ENCODE measurements around the gene SRPK2.
"Not testable (repeated sequence)": the region's sequence is repeated elsewhere in the genome, so short reads cannot be mapped to it uniquely, and the experiment has no call there.

SRPK2 gene

DNA sequence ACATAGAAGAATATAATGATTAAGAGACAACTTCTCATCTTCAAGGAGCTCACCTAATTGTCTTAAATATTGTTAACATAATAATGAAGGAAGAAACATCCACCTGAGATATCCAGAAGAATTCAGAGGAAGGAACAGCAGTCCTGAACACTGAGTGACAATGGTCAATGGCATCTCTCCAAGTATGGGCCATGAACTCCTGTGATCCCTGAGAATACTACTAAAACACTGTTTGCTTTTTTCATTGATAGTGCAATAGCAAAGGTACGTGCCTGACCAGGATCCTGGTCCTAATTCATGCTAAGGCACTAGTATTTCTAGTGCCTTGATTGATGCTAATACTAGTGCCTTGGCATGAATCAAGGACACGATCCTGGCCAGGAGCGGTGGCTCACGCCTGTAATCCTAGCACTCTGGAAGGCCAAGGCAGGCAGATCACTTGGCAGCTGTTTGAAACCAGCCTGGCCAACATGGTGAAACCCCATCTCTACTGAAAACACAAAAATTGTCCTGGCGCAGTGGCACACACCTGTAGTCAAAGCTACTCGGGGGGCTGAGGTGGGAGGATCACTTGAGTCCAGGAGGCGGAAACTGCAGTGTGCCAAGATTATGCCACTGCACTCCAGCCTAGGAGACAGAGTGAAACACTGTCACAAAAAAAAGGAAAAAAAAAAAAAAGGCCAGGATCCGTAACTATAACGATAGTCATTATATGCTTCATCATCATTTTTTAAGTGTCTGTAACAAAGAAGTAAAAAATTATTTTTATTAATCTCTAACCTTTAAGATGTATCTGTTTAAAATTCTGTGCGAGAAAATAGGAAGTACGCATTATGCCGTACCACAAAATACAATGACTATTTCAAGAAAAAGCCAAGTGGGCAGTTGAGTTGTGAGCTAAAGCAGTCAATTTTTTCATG lies 49.1 kb downstream of the SRPK2 start:
- no peaks in the 10 kb centered on the region for H3K27me3 ChIP-seq
- H3K4me3 ChIP-seq (ENCODE audit: low read depth in 1 of 2, low read length in 1 of 2): no peak overlapping the region
- no peaks in the 10 kb centered on the region for H3K9me3 ChIP-seq
- TF ChIP-seq CTCF (IDR thresholded peaks at IDR 0.05): no peak
- H3K27ac ChIP-seq: no peak overlapping the region
- peaks cover 9 to 16% of the 10 kb centered on the region in 2 experiments for H3K4me1 ChIP-seq (ENCODE audit: control insufficient read depth in 1 of 2, insufficient read depth in 1 of 2, low read depth in 1 of 2, low read length in 1 of 2)
- H3K36me3 ChIP-seq: peaks cover 6% of the 10 kb centered on the region

- Histone ChIP-seq H3K9me3 (no peaks in the 10 kb centered on the region), H3K4me1 (ENCODE audit: control insufficient read depth in 1 of 2, insufficient read depth in 1 of 2, low read depth in 1 of 2, low read length in 1 of 2) (no peaks in the 10 kb centered on the region), H3K27me3 (no peaks in the 10 kb centered on the region), H3K36me3 (peaks cover 6% of the 10 kb centered on the region), H3K4me3 (ENCODE audit: low read depth in 1 of 2, low read length in 1 of 2) (no peak overlapping the region), H3K27ac (peak overlapping the region; percentile 10)
- TF ChIP-seq CTCF (IDR thresholded peaks at IDR 0.05): no peak
Measured at GRCh38 chr7:105337529-105337928, 51.2 kb downstream of the SRPK2 start.

DNA sequence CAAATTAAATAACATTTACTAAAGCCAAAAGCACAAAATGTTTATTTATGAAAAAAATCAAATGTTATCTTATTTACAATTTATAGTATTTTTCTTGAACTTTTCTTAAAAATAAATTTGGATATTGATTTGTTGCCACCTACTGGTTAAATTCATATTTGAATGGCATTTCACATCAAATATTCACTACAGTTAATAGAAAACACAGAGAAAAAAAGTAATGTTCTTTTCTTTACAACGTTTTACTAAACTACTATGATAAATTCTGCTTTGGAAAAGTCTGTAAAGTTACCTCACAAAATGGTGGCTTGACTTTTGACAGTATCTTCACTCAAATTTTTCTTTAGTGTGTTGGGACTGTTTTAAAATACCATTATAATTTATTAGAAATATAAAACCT lies 52.7 kb downstream of the SRPK2 start:
- TF ChIP-seq CTCF (IDR thresholded peaks at IDR 0.05): no peak
- no peaks in the 10 kb centered on the region for H3K4me1 ChIP-seq (ENCODE audit: control insufficient read depth in 1 of 2, insufficient read depth in 1 of 2, low read depth in 1 of 2, low read length in 1 of 2)
- no peaks in the 10 kb centered on the region for H3K9me3 ChIP-seq
- H3K4me3 ChIP-seq (ENCODE audit: low read depth in 1 of 2, low read length in 1 of 2): no peak overlapping the region
- peaks cover 6% of the 10 kb centered on the region for H3K36me3 ChIP-seq
- H3K27me3 ChIP-seq: no peaks in the 10 kb centered on the region
- H3K27ac ChIP-seq: no peak overlapping the region

- peak overlapping the region; percentile 5 for H3K27ac ChIP-seq
- H3K4me1 ChIP-seq (ENCODE audit: control insufficient read depth in 1 of 2, insufficient read depth in 1 of 2, low read depth in 1 of 2, low read length in 1 of 2); H3K27me3 ChIP-seq; H3K9me3 ChIP-seq; H3K36me3 ChIP-seq; H3K4me3 ChIP-seq (ENCODE audit: low read depth in 1 of 2, low read length in 1 of 2): not testable (repeated sequence)
Measured at GRCh38 chr7:105332661-105333060, 56.1 kb downstream of the SRPK2 start.

DNA sequence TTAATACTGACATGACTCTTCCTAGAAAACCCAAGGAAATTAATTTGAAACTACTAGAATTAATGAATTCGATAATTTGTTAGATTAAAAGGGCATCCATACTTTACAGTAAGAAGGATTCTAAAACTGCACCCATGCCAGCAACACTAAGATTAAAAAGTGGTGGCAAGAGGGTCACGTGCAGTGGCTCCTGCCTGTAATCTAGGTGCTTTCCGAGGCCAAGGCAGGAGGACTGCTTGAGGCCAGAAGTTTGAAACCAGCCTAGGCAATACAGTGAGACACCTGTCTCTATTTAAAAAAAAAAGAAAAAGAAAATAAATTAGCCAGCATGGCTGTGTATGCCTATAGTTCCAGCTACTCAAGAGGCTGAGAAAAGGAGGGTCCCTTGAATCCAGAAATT lies 58.2 kb downstream of the SRPK2 start:
- Histone ChIP-seq H3K9me3 (no peaks in the 10 kb centered on the region), H3K27ac (no peak overlapping the region), H3K4me1 (ENCODE audit: control insufficient read depth in 1 of 2, insufficient read depth in 1 of 2, low read depth in 1 of 2, low read length in 1 of 2) (peaks cover 2% of the 10 kb centered on the region in 2 experiments), H3K36me3 (peaks cover 6% of the 10 kb centered on the region), H3K4me3 (ENCODE audit: low read depth in 1 of 2, low read length in 1 of 2) (no peak overlapping the region), H3K27me3 (no peaks in the 10 kb centered on the region)
- no peak for TF ChIP-seq CTCF (IDR thresholded peaks at IDR 0.05)

GRCh38 chr7:105327201-105327600 lies 61.5 kb downstream of the SRPK2 start:
- Histone ChIP-seq H3K4me1 (ENCODE audit: control insufficient read depth in 1 of 2, insufficient read depth in 1 of 2, low read depth in 1 of 2, low read length in 1 of 2) (peaks cover 15 to 16% of the 10 kb centered on the region in 2 experiments), H3K4me3 (ENCODE audit: low read depth in 1 of 2, low read length in 1 of 2) (no peak overlapping the region), H3K9me3 (no peaks in the 10 kb centered on the region), H3K27me3 (no peaks in the 10 kb centered on the region), H3K27ac (no peak overlapping the region), H3K36me3 (no peaks in the 10 kb centered on the region)
- TF ChIP-seq CTCF (IDR thresholded peaks at IDR 0.05): no peak
